ENCODE measurements around the gene BID. TPM values are rescaled to one million over a fixed set of nuclear protein-coding genes. Genes with fewer than 3 reads are reported as not detected.

BID gene
- total RNA-seq, 1 donor from 2014 or later, result 35.1 TPM

GRCh38 chr22:17705546-17705945 is 68.7 kb downstream of the BID start:
- no peak overlapping the region for H3K4me2 ChIP-seq (ENCODE audit: low read length)
- DNase-seq (ENCODE audit: low read depth), result no peak
- peak; percentile 29 for FAIRE-seq

GRCh38 chr22:17703811-17704210 is 70.5 kb downstream of the BID start:
- Histone ChIP-seq H3K4me1 (ENCODE audit: insufficient read depth, low read length) (peaks cover 17% of the 10 kb centered on the region), H3K4me2 (ENCODE audit: low read length) (no peak overlapping the region), H3K36me3 (ENCODE audit: insufficient read depth, low read length) (no peaks in the 10 kb centered on the region), H3K27me3 (ENCODE audit: insufficient read depth, low read length) (no peaks in the 10 kb centered on the region), H3K27ac (ENCODE audit: low read depth, low read length) (no peak overlapping the region), H3K9ac (ENCODE audit: low read length) (no peak overlapping the region), H4K20me1 (ENCODE audit: insufficient read depth, low read length) (no peaks in the 10 kb centered on the region), H2AFZ (ENCODE audit: low read depth, low read length) (no peak overlapping the region), H3K4me3 (ENCODE audit: insufficient read depth, low read depth, low read length) (no peak overlapping the region), H3K9me3 (ENCODE audit: insufficient read depth, low read depth, low read length) (no peaks in the 10 kb centered on the region), H3K79me2 (ENCODE audit: insufficient read depth, low read length) (peaks cover 19% of the 10 kb centered on the region)
- DNase-seq (ENCODE audit: low read depth) (no peak), FAIRE-seq (no peak)
- TF ChIP-seq EZH2 (IDR thresholded peaks at IDR 0.05; ENCODE audit: insufficient read depth, low read length) (no peak), CTCF (IDR thresholded peaks at IDR 0.05; ENCODE audit: insufficient read depth, low read depth, low read length) (no peak)
- H3K27me3 Mint-ChIP-seq (ENCODE audit: low read depth, unreplicated experiment), result no peaks in the 10 kb centered on the region
- no peak overlapping the region for H3K27ac Mint-ChIP-seq (ENCODE audit: unreplicated experiment)
- no peaks in the 10 kb centered on the region for H3K9me3 Mint-ChIP-seq (ENCODE audit: unreplicated experiment)
- no peak overlapping the region for H3K4me3 Mint-ChIP-seq (ENCODE audit: unreplicated experiment)
- H3K4me1 Mint-ChIP-seq (ENCODE audit: low read depth, unreplicated experiment), result peaks cover 15% of the 10 kb centered on the region
- H3K36me3 Mint-ChIP-seq (ENCODE audit: low read depth, unreplicated experiment), result no peaks in the 10 kb centered on the region

More at GRCh38 chr22:17705546-17705945, 68.7 kb downstream of the BID start:
- peaks cover 14% of the 10 kb centered on the region for H3K4me1 Mint-ChIP-seq (ENCODE audit: low read depth, unreplicated experiment)
- no peak overlapping the region for H3K4me3 ChIP-seq (ENCODE audit: insufficient read depth, low read depth, low read length)
- H3K36me3 Mint-ChIP-seq (ENCODE audit: low read depth, unreplicated experiment), result peaks cover 3% of the 10 kb centered on the region
- H3K27ac Mint-ChIP-seq (ENCODE audit: unreplicated experiment), result peak overlapping the region; percentile 97
- H3K9me3 ChIP-seq (ENCODE audit: insufficient read depth, low read depth, low read length), result no peaks in the 10 kb centered on the region
- no peaks in the 10 kb centered on the region for H3K27me3 Mint-ChIP-seq (ENCODE audit: low read depth, unreplicated experiment)
- no peaks in the 10 kb centered on the region for H3K36me3 ChIP-seq (ENCODE audit: insufficient read depth, low read length)
- H3K79me2 ChIP-seq (ENCODE audit: insufficient read depth, low read length), result peaks cover 28% of the 10 kb centered on the region
- H3K4me3 Mint-ChIP-seq (ENCODE audit: unreplicated experiment), result peak overlapping the region; percentile 57
- H3K4me1 ChIP-seq (ENCODE audit: insufficient read depth, low read length), result peaks cover 17% of the 10 kb centered on the region
- no peak overlapping the region for H3K9ac ChIP-seq (ENCODE audit: low read length)
- no peak overlapping the region for H2AFZ ChIP-seq (ENCODE audit: low read depth, low read length)
- no peaks in the 10 kb centered on the region for H4K20me1 ChIP-seq (ENCODE audit: insufficient read depth, low read length)
- no peak for TF ChIP-seq EZH2 (IDR thresholded peaks at IDR 0.05; ENCODE audit: insufficient read depth, low read length)
- no peak for TF ChIP-seq CTCF (IDR thresholded peaks at IDR 0.05; ENCODE audit: insufficient read depth, low read depth, low read length)
- H3K27me3 ChIP-seq (ENCODE audit: insufficient read depth, low read length), result no peaks in the 10 kb centered on the region
- no peaks in the 10 kb centered on the region for H3K9me3 Mint-ChIP-seq (ENCODE audit: unreplicated experiment)
- peak overlapping the region; percentile 85 for H3K27ac ChIP-seq (ENCODE audit: low read depth, low read length)

- DNase-seq (ENCODE audit: low read depth), result no peak
- Histone ChIP-seq H3K4me2 (ENCODE audit: low read length) (no peak overlapping the region), H3K4me1 (ENCODE audit: insufficient read depth, low read length) (peaks cover 5% of the 10 kb centered on the region), H3K79me2 (ENCODE audit: insufficient read depth, low read length) (peaks cover 2% of the 10 kb centered on the region), H3K27me3 (ENCODE audit: insufficient read depth, low read length) (no peaks in the 10 kb centered on the region), H2AFZ (ENCODE audit: low read depth, low read length) (no peak overlapping the region), H3K36me3 (ENCODE audit: insufficient read depth, low read length) (no peaks in the 10 kb centered on the region), H3K9me3 (ENCODE audit: insufficient read depth, low read depth, low read length) (no peaks in the 10 kb centered on the region), H3K27ac (ENCODE audit: low read depth, low read length) (no peak overlapping the region), H3K9ac (ENCODE audit: low read length) (no peak overlapping the region), H4K20me1 (ENCODE audit: insufficient read depth, low read length) (no peaks in the 10 kb centered on the region), H3K4me3 (ENCODE audit: insufficient read depth, low read depth, low read length) (no peak overlapping the region)
- no peak for TF ChIP-seq EZH2 (IDR thresholded peaks at IDR 0.05; ENCODE audit: insufficient read depth, low read length)
- TF ChIP-seq CTCF (IDR thresholded peaks at IDR 0.05; ENCODE audit: insufficient read depth, low read depth, low read length), result no peak
- Mint-ChIP-seq H3K9me3 (ENCODE audit: unreplicated experiment) (no peaks in the 10 kb centered on the region), H3K4me1 (ENCODE audit: low read depth, unreplicated experiment) (peaks cover 17% of the 10 kb centered on the region), H3K4me3 (ENCODE audit: unreplicated experiment) (no peak overlapping the region), H3K36me3 (ENCODE audit: low read depth, unreplicated experiment) (peaks cover 4% of the 10 kb centered on the region), H3K27me3 (ENCODE audit: low read depth, unreplicated experiment) (no peaks in the 10 kb centered on the region), H3K27ac (ENCODE audit: unreplicated experiment) (no peak overlapping the region)
- peak; percentile 34 for FAIRE-seq
Measured at GRCh38 chr22:17700778-17701177, 73.5 kb downstream of the BID start.
